Suprapubic skin (tissue), 3 donors: ENCODE measurements around the gene ZRANB1.

ENCODE experiments used
- EP300 ChIP-seq: sonication (generic); formaldehyde crosslinking; IDR thresholded peaks from one replicate; pipeline ENCODE4 v1.6.1; 2017; ENCODE audit warnings: antibody characterized with exemption
- POLR2A ChIP-seq, 2 donors: fragments of 450-650 bp; IDR thresholded peaks; one replicate each; pipeline ENCODE4 v1.6.1; 2017; ENCODE audit warnings: antibody characterized with exemption in 2 of 2, mild to moderate bottlenecking in 2 of 2, moderate library complexity in 2 of 2
- TF ChIP-seq, protein P1 (sequence below), 2 donors: fragments of 200-600 bp in 1 of 2; fragments of 450-650 bp in 1 of 2; sonication (generic) in 1 of 2; IDR thresholded peaks; one replicate each; pipeline ENCODE4 v1.5.1; 2016 to 2019; ENCODE audit warnings: antibody characterized with exemption in 2 of 2, mild to moderate bottlenecking in 1 of 2, moderate library complexity in 1 of 2

DNA sequence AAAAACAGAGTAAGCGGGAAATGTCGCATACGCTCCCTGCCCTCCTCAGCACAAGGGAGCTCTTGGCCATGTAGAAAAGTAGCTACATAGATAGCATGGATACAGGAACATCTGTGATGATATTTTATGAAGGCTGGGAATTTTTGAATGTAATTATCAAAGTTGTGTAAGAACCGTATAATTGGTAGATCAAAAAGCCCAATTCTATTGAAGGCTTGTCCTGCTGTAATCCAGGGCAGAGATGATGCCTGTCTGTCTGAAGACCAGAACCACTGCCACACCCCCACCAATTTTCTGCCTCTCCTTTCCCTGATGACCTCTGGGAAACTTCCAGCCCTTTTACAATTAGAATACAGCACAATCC, 51.4 kb downstream of the ZRANB1 start:
- TF ChIP-seq, protein P1, sequence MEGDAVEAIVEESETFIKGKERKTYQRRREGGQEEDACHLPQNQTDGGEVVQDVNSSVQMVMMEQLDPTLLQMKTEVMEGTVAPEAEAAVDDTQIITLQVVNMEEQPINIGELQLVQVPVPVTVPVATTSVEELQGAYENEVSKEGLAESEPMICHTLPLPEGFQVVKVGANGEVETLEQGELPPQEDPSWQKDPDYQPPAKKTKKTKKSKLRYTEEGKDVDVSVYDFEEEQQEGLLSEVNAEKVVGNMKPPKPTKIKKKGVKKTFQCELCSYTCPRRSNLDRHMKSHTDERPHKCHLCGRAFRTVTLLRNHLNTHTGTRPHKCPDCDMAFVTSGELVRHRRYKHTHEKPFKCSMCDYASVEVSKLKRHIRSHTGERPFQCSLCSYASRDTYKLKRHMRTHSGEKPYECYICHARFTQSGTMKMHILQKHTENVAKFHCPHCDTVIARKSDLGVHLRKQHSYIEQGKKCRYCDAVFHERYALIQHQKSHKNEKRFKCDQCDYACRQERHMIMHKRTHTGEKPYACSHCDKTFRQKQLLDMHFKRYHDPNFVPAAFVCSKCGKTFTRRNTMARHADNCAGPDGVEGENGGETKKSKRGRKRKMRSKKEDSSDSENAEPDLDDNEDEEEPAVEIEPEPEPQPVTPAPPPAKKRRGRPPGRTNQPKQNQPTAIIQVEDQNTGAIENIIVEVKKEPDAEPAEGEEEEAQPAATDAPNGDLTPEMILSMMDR (IDR thresholded peaks at IDR 0.05): no peak
- TF ChIP-seq EP300 (no peak), POLR2A (IDR thresholded peaks at IDR 0.05) (no peak)
